DOHH2 (cell line): ENCODE measurements around the gene PID1.

Experiments
- H3F3A ChIP-seq: fragments of 200-600 bp; sonication (generic), shearing (Covaris generic); 2 replicates; pipeline ENCODE4 v1.6.0; 2016; ENCODE audit warnings: antibody characterized with exemption, mild to moderate bottlenecking; ENCODE audit not compliant: control insufficient read depth, insufficient read depth
- H3K27ac ChIP-seq: fragments of 200-600 bp; sonication (generic); 2 replicates; pipeline ENCODE4 v1.5.1; 2014; ENCODE audit warnings: low read depth, mild to moderate bottlenecking, low read length, moderate library complexity
- H3K27me3 ChIP-seq: fragments of 200-600 bp; sonication (generic); 2 replicates; pipeline ENCODE4 v1.6.1; 2014; ENCODE audit warnings: mild to moderate bottlenecking, low read length, mixed read lengths; ENCODE audit not compliant: control insufficient read depth
- H3K36me3 ChIP-seq: fragments of 200-600 bp; sonication (generic); 2 replicates; pipeline ENCODE4 v1.6.1; 2014; ENCODE audit warnings: mild to moderate bottlenecking, low read length, moderate library complexity, mixed read lengths; ENCODE audit not compliant: control insufficient read depth
- H3K4me1 ChIP-seq: fragments of 200-600 bp; sonication (generic); 2 replicates; pipeline ENCODE4 v1.6.1; 2014; ENCODE audit warnings: mild to moderate bottlenecking, low read length, mixed read lengths; ENCODE audit not compliant: control insufficient read depth
- H3K4me2 ChIP-seq: fragments of 200-600 bp; sonication (generic); 2 replicates; pipeline ENCODE4 v1.6.0; 2014; ENCODE audit warnings: mild to moderate bottlenecking, low read length, moderate library complexity
- H3K4me3 ChIP-seq: fragments of 200-600 bp; sonication (generic); 2 replicates; pipeline ENCODE4 v1.5.1; 2014; ENCODE audit warnings: mild to moderate bottlenecking, low read length, mixed read lengths
- H3K79me2 ChIP-seq: fragments of 200-600 bp; sonication (generic); 2 replicates; pipeline ENCODE4 v1.6.1; 2014; ENCODE audit warnings: mild to moderate bottlenecking, low read length, mixed read lengths; ENCODE audit not compliant: control insufficient read depth
- H3K9me2 ChIP-seq: fragments of 200-600 bp; sonication (generic); replicated peaks from 2 replicates; pipeline ENCODE4 v1.6.1; 2014; ENCODE audit warnings: mild to moderate bottlenecking, low read length, mixed read lengths; ENCODE audit not compliant: control insufficient read depth
- H3K9me3 ChIP-seq: fragments of 200-600 bp; sonication (generic); 2 replicates; pipeline ENCODE4 v1.6.1; 2014; ENCODE audit warnings: antibody characterized with exemption, low read length, mixed read lengths; ENCODE audit not compliant: control insufficient read depth, insufficient read depth
- H4K20me1 ChIP-seq: fragments of 200-600 bp; sonication (generic); 2 replicates; pipeline ENCODE4 v1.6.0; 2014; ENCODE audit warnings: low read depth, mild to moderate bottlenecking, antibody characterized with exemption, low read length, moderate library complexity; ENCODE audit not compliant: control insufficient read depth, insufficient read depth
- CTCF ChIP-seq: fragments of 200-600 bp; sonication (generic); IDR thresholded peaks from one replicate; pipeline ENCODE4 v1.5.1; 2014; ENCODE audit warnings: antibody characterized with exemption, mild to moderate bottlenecking, low read depth, low read length; ENCODE audit not compliant: poor library complexity, severe bottlenecking
- EZH2phosphoT487 ChIP-seq: fragments of 200-600 bp; sonication (generic); IDR thresholded peaks from 2 replicates; pipeline ENCODE4 v1.6.1; 2017; ENCODE audit warnings: borderline replicate concordance, mild to moderate bottlenecking, antibody characterized with exemption, low read length, moderate library complexity, mixed read lengths

The PID1 gene

GRCh38 chr2:229132236-229132635, 138.9 kb downstream of the PID1 start:
- Histone ChIP-seq H3K36me3 (no peaks in the 10 kb centered on the region), H3K4me1 (no peaks in the 10 kb centered on the region), H3F3A (no peaks in the 10 kb centered on the region), H3K9me2 (no peaks in the 10 kb centered on the region; the same call in 1 of the 2 replicates), H3K4me3 (no peak overlapping the region), H3K27ac (no peak overlapping the region), H4K20me1 (no peaks in the 10 kb centered on the region), H3K4me2 (no peak overlapping the region), H3K27me3 (no peaks in the 10 kb centered on the region), H3K9me3 (no peaks in the 10 kb centered on the region), H3K79me2 (no peaks in the 10 kb centered on the region)
- TF ChIP-seq EZH2phosphoT487 (no peak), CTCF (no peak)

GRCh38 chr2:229130522-229130921, 140.6 kb downstream of the PID1 start:
- Histone ChIP-seq H3K27me3 (no peaks in the 10 kb centered on the region), H3K9me3 (no peaks in the 10 kb centered on the region), H3K4me3 (no peak overlapping the region), H3K79me2 (no peaks in the 10 kb centered on the region), H3K9me2 (no peaks in the 10 kb centered on the region; the same call in 1 of the 2 replicates), H3K27ac (no peak overlapping the region), H3F3A (no peaks in the 10 kb centered on the region), H3K4me2 (no peak overlapping the region), H3K4me1 (no peaks in the 10 kb centered on the region), H3K36me3 (no peaks in the 10 kb centered on the region), H4K20me1 (no peaks in the 10 kb centered on the region)
- no peak for TF ChIP-seq EZH2phosphoT487
- TF ChIP-seq CTCF, result no peak

GRCh38 chr2:229129738-229130371, 141.2 kb downstream of the PID1 start:
- Histone ChIP-seq H3K4me1 (no peaks in the 10 kb centered on the region), H3K36me3 (no peaks in the 10 kb centered on the region), H3K4me2 (no peak overlapping the region), H3K9me3 (0 out of 2 replicates have a peak, but pooled peaks cover 5% of the 10 kb centered on the region), H3K27me3 (no peaks in the 10 kb centered on the region), H3K79me2 (no peaks in the 10 kb centered on the region), H3K27ac (no peak overlapping the region), H4K20me1 (no peaks in the 10 kb centered on the region), H3K9me2 (no peaks in the 10 kb centered on the region), H3F3A (no peaks in the 10 kb centered on the region), H3K4me3 (no peak overlapping the region)
- TF ChIP-seq CTCF (no peak), EZH2phosphoT487 (no peak)
